Progenitor cell of endocrine pancreas (in vitro differentiated cells): ENCODE data around the gene BCAT1. TPM values are rescaled to one million over a fixed set of nuclear protein-coding genes. Genes with fewer than 3 reads are reported as not detected.

Source experiments
- DNase-seq: peaks from one replicate; pipeline ENCODE4 v3.0.0; 2021; ENCODE audit warnings: low spot score; ENCODE audit not compliant: unreplicated experiment
- H3K27ac Mint-ChIP-seq: 2 replicates; pipeline ENCODE4 v1.8.0; 2021; ENCODE audit warnings: mild to moderate bottlenecking, moderate library complexity, mixed read lengths
- H3K27me3 Mint-ChIP-seq: 2 replicates; pipeline ENCODE4 v1.8.0; 2021; ENCODE audit warnings: mixed read lengths
- H3K36me3 Mint-ChIP-seq: 2 replicates; pipeline ENCODE4 v1.8.0; 2022; ENCODE audit warnings: mixed read lengths; ENCODE audit not compliant: insufficient read depth
- H3K4me1 Mint-ChIP-seq: 2 replicates; pipeline ENCODE4 v1.8.0; 2021; ENCODE audit warnings: low read depth, mixed read lengths
- H3K4me3 Mint-ChIP-seq: 2 replicates; pipeline ENCODE4 v1.8.0; 2021; ENCODE audit warnings: low read depth, mild to moderate bottlenecking, moderate library complexity, mixed read lengths
- H3K9me3 Mint-ChIP-seq: 2 replicates; pipeline ENCODE4 v1.8.0; 2021; ENCODE audit warnings: low read depth, mixed read lengths
- total RNA-seq: library from RNA; stranded (reverse); gene quantifications from 2 replicates; pipeline ENCODE4 v1.2.1, GENCODE V29; 2021
- TF ChIP-seq, protein P1 (sequence below): fragments of 200-600 bp; sonication (generic); IDR thresholded peaks from one replicate; pipeline ENCODE4 v1.5.0; 2021; ENCODE audit warnings: antibody characterized with exemption, mild to moderate bottlenecking; ENCODE audit not compliant: unreplicated experiment

Gene BCAT1
- total RNA-seq, 1 donor from 2014 or later: 52.9 TPM

DNA sequence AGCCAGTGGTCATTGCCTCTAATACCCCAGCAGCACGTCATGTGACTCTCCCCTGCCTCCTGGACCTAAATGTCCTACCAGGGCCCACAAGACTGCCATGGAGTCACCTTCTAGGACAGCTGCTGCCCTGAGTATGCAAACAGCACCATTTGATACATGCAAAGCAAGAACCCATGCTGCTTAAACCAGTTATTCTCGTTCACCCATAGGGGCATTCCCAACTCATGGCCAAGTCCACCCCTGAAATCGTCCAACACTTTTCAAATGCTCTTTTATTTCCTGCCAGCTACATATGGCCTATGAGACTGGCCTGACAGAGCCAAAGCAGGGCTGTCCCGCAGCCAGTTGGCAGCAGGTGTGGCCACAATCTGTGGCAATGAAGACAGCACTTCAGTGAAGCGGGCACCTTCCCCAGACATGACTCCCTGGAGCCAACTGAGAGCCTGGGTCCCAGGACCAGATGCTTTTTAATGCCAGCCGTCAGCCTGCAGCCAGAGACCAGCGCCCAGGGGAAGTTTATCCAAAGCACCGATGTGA is 99.9 kb downstream of the BCAT1 start:
- peaks cover 10% of the 10 kb centered on the region for H3K4me1 Mint-ChIP-seq
- TF ChIP-seq, protein P1, sequence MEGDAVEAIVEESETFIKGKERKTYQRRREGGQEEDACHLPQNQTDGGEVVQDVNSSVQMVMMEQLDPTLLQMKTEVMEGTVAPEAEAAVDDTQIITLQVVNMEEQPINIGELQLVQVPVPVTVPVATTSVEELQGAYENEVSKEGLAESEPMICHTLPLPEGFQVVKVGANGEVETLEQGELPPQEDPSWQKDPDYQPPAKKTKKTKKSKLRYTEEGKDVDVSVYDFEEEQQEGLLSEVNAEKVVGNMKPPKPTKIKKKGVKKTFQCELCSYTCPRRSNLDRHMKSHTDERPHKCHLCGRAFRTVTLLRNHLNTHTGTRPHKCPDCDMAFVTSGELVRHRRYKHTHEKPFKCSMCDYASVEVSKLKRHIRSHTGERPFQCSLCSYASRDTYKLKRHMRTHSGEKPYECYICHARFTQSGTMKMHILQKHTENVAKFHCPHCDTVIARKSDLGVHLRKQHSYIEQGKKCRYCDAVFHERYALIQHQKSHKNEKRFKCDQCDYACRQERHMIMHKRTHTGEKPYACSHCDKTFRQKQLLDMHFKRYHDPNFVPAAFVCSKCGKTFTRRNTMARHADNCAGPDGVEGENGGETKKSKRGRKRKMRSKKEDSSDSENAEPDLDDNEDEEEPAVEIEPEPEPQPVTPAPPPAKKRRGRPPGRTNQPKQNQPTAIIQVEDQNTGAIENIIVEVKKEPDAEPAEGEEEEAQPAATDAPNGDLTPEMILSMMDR: no peak
- no peaks in the 10 kb centered on the region for H3K9me3 Mint-ChIP-seq
- H3K27me3 Mint-ChIP-seq: no peaks in the 10 kb centered on the region
- no peak overlapping the region for H3K4me3 Mint-ChIP-seq
- no peak overlapping the region for H3K27ac Mint-ChIP-seq
- DNase-seq: no peak
- no peaks in the 10 kb centered on the region for H3K36me3 Mint-ChIP-seq

DNA sequence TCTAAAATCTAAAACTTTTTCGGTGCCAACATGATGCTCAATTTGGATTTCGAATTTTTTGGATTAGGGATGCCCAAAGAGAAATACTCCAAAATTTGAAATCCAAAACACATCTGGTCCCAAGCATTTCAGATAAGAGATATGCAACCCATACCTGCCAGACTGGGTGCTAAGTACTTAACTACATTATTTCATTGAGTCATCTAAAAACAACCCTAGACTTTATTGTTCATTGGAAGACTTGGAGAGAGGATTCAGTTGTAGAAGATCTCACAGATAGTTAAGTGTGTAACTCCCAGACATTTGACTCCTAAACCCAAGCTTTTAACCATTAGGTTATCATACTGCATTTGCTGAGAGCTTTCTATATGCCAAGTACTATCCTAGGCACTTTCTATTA is 102.2 kb downstream of the BCAT1 start:
- H3K4me3 Mint-ChIP-seq: no peak overlapping the region
- TF ChIP-seq, protein P1: no peak
- DNase-seq: no peak
- H3K9me3 Mint-ChIP-seq: no peaks in the 10 kb centered on the region
- H3K27ac Mint-ChIP-seq: no peak overlapping the region
- H3K36me3 Mint-ChIP-seq: no peaks in the 10 kb centered on the region
- H3K4me1 Mint-ChIP-seq: peaks cover 4% of the 10 kb centered on the region
- no peaks in the 10 kb centered on the region for H3K27me3 Mint-ChIP-seq

- Mint-ChIP-seq H3K4me1 (no peaks in the 10 kb centered on the region), H3K27ac (no peak overlapping the region), H3K4me3 (no peak overlapping the region), H3K27me3 (no peaks in the 10 kb centered on the region), H3K36me3 (no peaks in the 10 kb centered on the region), H3K9me3 (no peaks in the 10 kb centered on the region)
- TF ChIP-seq, protein P1: no peak
- no peak for DNase-seq
Measured at GRCh38 chr12:24845615-24846014, 103.3 kb downstream of the BCAT1 start.

DNA sequence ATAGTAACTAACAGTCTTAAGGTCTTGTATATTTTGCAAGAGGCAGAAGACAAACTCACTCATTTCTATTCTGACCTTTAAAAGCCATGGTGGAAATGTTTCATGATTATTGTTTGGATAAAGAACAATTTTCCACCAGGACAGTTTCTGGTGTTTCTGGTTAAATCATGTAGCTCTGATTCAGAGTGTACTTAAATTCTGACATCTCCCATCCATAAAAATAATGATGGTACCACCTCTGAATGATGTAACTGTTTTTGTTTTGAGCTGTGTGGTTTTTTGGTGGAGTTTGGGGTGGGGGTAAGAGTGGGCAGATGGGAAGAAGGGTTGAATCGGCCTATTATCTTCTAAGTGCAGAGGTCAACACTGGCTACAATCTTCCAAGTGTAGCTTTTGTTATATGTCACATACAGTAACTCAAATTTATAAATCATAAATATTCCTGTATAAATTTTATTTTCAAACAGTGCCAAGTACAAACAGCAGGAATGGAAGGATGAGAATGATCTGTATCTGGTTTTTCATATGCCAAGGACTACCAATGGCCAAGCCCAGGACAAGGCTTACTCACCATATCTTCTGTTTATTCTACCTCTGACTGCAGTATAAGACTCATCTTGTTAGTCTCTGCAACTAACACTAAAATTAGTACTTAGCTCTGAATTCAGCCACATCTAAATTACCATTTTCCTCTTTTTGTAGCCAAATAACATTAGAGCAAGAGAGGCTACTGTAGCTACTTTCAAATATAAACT is 108.7 kb downstream of the BCAT1 start:
- H3K9me3 Mint-ChIP-seq: no peaks in the 10 kb centered on the region

DNA sequence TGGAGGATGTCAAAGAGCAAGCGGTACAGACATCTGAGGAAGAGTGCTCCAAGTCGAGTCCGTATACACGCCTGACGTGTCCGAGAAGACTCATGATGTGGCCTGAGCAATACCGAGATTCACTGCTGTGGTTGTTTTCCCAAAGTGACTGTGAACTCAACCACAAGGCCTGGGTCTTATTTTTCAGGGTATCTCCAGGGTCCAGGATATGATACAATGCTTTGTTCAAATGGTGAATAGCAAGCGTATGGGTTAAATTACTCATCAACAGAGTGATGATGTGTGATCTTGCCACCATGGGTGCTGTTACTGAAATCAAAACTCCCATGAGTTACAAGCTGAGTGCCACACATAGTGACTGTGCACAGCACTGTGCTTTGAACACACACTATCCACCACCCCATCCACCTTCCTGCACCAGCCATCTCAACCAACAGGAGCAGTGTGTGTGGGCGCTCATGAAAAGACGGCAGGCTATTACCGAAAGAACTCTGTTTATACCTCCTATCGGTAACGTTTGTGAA is 109.6 kb downstream of the BCAT1 start:
- DNase-seq: no peak
- H3K4me3 Mint-ChIP-seq: no peak overlapping the region
- peaks cover 2% of the 10 kb centered on the region for H3K36me3 Mint-ChIP-seq
- no peaks in the 10 kb centered on the region for H3K4me1 Mint-ChIP-seq
- no peaks in the 10 kb centered on the region for H3K9me3 Mint-ChIP-seq
- H3K27ac Mint-ChIP-seq: no peak overlapping the region
- H3K27me3 Mint-ChIP-seq: no peaks in the 10 kb centered on the region
- TF ChIP-seq, protein P1: no peak

More for the DNA sequence above, 108.7 kb downstream of the BCAT1 start:
- TF ChIP-seq, protein P1: no peak
- Mint-ChIP-seq H3K4me1 (no peaks in the 10 kb centered on the region), H3K36me3 (peaks cover 2% of the 10 kb centered on the region), H3K27me3 (no peaks in the 10 kb centered on the region), H3K4me3 (no peak overlapping the region), H3K27ac (no peak overlapping the region)
- DNase-seq: no peak
